Loucy (cell line): ENCODE data around the gene INPP4B.

Experiments used
- EZH2phosphoT487 ChIP-seq: fragments of 200-600 bp; IDR thresholded peaks from 2 replicates; pipeline ENCODE4 v1.6.1; 2018; ENCODE audit warnings: antibody characterized with exemption, mild to moderate bottlenecking, moderate library complexity, borderline replicate concordance
- TF ChIP-seq, protein P1 (sequence below): fragments of 200-600 bp; sonication (generic); conservative IDR thresholded peaks from 2 replicates; pipeline ENCODE4 v1.5.1; 2014; ENCODE audit warnings: mild to moderate bottlenecking, antibody characterized with exemption, low read length

DNA sequence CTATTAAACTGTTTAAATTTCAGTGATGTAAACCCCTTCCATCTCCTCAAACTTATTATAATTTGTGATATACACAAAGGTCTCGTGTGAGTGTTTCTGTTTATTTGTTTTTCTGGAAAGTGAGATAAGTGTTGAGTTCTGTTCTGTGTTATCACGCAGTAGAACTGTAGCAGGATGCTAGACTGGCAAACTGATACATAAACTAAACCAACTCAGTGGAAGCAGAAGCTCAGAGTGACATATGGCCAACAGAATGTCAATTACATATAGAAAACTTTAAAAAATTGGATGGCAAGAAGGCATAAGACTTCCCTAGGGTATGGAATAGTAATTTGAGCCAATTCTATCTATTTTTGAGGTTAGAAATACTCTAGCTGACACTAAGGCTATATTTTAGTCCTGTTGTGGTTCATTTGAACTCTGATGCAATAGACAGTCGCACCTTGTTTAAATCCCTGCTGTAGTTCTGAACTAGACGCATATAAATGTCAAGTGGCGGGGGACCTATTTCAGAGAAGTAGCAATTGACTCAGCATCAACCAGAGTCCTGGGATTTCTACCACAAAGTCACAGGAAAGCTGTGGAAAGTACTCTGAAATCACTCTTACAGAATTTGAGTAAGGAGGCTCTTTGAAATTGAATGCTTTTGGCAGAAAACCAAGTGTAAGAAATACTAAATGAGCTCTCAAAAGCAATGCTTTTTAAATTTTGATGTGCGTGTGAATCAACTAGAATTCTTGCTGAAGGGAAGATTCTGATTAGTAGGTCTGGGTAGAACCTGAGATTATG, 294.4 kb downstream of the INPP4B start:
- TF ChIP-seq, protein P1, sequence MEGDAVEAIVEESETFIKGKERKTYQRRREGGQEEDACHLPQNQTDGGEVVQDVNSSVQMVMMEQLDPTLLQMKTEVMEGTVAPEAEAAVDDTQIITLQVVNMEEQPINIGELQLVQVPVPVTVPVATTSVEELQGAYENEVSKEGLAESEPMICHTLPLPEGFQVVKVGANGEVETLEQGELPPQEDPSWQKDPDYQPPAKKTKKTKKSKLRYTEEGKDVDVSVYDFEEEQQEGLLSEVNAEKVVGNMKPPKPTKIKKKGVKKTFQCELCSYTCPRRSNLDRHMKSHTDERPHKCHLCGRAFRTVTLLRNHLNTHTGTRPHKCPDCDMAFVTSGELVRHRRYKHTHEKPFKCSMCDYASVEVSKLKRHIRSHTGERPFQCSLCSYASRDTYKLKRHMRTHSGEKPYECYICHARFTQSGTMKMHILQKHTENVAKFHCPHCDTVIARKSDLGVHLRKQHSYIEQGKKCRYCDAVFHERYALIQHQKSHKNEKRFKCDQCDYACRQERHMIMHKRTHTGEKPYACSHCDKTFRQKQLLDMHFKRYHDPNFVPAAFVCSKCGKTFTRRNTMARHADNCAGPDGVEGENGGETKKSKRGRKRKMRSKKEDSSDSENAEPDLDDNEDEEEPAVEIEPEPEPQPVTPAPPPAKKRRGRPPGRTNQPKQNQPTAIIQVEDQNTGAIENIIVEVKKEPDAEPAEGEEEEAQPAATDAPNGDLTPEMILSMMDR: no peak
- TF ChIP-seq EZH2phosphoT487: no peak
